K562 treated with DMSO at 1 percent for 4 hours (cell line): Measurements from ENCODE around the gene KLF18. TPM values are rescaled to one million over a fixed set of nuclear protein-coding genes. Genes with fewer than 3 reads are reported as not detected.

Experiments
- total RNA-seq: library from RNA; unstranded; fragments of 300-600 nt; gene quantifications from 2 replicates; pipeline ENCODE4 v1.2.3, GENCODE V29; 2022; ENCODE audit not compliant: insufficient read depth

The KLF18 gene
- total RNA-seq = not detected in 2 replicates

DNA sequence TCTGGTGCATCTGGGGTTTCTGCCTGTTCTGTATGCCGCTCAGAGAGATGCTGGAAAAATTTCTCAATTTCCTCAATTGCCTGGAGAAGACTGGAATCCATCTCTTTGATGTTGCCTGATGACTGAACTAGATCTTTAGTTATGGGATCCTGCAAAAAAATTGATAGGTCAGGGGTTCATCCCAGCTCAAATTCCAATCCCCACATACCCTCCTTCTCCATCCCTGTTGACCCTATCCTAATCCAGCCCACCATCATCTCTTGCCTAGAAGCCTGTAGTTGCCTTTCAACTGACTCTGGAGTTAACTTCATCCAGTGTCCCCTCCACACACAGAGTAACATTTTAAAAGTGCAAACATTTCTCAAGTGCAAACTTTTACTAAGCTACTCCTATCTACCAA lies at the start of gene KLF18:
Gene KLF18 (minus strand): TSS at position 101 of the 400 bp plus-strand sequence. CDS start 0 bp downstream, at position 101.

DNA sequence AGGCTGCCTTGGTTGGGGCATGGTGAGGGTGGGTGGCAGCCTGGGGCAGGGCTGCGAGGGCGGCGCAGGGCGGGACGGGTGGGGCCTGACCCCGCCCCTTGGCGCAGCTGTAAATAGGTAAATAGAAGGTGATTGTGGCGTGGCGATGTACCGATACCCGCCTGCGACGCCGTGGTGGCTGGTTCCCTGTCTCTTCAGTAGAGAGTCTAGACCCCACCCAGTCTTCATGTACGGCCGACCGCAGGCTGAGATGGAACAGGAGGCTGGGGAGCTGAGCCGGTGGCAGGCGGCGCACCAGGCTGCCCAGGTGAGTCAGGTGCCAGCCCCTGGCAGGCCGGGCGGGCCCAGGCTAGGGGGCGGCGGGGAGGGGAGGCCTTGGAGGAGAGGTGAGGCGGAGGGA lies 22.7 kb downstream of the KLF18 start, which contains the start of gene KLF17:
Gene KLF17 (plus strand): TSS at position 140 of the 400 bp plus-strand sequence. CDS start 87 bp downstream, at position 227.

Other genes with a start within 250 kb of the KLF18 start
- gene ARTN, start 207.8 kb downstream of the KLF18 start, total RNA-seq = 1.5 TPM in 1 of 2 replicates, not detected in the other
- gene IPO13, start 194.7 kb downstream of the KLF18 start, total RNA-seq = 28.4 and 34.7 TPM in 2 replicates
- 18.9 and 26.0 TPM in 2 replicates for gene DPH2, start 171.6 kb downstream of the KLF18 start, total RNA-seq
- 537 and 546 TPM in 2 replicates for gene ATP6V0B, start 166.7 kb downstream of the KLF18 start, total RNA-seq
- gene B4GALT2, start 162.4 kb downstream of the KLF18 start, total RNA-seq = 43.6 and 53.3 TPM in 2 replicates
- 1.2 and 2.2 TPM in 2 replicates for gene CCDC24, start 150.0 kb downstream of the KLF18 start, total RNA-seq
- gene SLC6A9, start 110.2 kb downstream of the KLF18 start, total RNA-seq = 34.5 and 57.1 TPM in 2 replicates
- not detected in 2 replicates for gene KLF17, start 22.8 kb downstream of the KLF18 start, total RNA-seq
- 21.2 and 22.6 TPM in 2 replicates for gene DMAP1, start 71.8 kb upstream of the KLF18 start, total RNA-seq
- 49.0 and 56.3 TPM in 2 replicates for gene ERI3, start 213.6 kb upstream of the KLF18 start, total RNA-seq